LNCAP (cell line): Measurements from ENCODE around the gene MARF1.

Experiments
- CTCF ChIP-seq: fragments of 450-650 bp; IDR thresholded peaks from 2 replicates; pipeline ENCODE4 v1.5.1; 2017; ENCODE audit warnings: mild to moderate bottlenecking

The MARF1 gene

GRCh38 chr16:15643048-15643945, at the start of gene MARF1:
Gene MARF1 (minus strand): TSS chr16:15643154. CDS start chr16:15639233, 3,921 bp downstream.
- peak; percentile 45 for TF ChIP-seq CTCF

- TF ChIP-seq CTCF, result no peak
Measured at GRCh38 chr16:15691046-15691445, 48.1 kb upstream of the MARF1 start.

- no peak for TF ChIP-seq CTCF
Measured at GRCh38 chr16:15690296-15690695, 47.3 kb upstream of the MARF1 start.

- no peak for TF ChIP-seq CTCF
Measured at GRCh38 chr16:15689290-15689689, 46.3 kb upstream of the MARF1 start.

- no peak for TF ChIP-seq CTCF
Measured at GRCh38 chr16:15686287-15686686, 43.3 kb upstream of the MARF1 start.

- TF ChIP-seq CTCF, result peak; percentile 64; the same call in 1 of the 2 replicates
Measured at GRCh38 chr16:15682105-15682570, 39.2 kb upstream of the MARF1 start.

GRCh38 chr16:15677447-15677846, 34.5 kb upstream of the MARF1 start:
- TF ChIP-seq CTCF, result no peak
